Hematopoietic multipotent progenitor cell treated with erythropoietin and hydrocortisone succinate and interleukin-3 and kit ligand, for 15 days (in vitro differentiated cells): Measurements from ENCODE around the gene PELI2.

Source experiments
- DNase-seq: peaks from one replicate; pipeline ENCODE4 v3.0.0-alpha.2; 2015; ENCODE audit warnings: low spot score

The PELI2 gene

DNA sequence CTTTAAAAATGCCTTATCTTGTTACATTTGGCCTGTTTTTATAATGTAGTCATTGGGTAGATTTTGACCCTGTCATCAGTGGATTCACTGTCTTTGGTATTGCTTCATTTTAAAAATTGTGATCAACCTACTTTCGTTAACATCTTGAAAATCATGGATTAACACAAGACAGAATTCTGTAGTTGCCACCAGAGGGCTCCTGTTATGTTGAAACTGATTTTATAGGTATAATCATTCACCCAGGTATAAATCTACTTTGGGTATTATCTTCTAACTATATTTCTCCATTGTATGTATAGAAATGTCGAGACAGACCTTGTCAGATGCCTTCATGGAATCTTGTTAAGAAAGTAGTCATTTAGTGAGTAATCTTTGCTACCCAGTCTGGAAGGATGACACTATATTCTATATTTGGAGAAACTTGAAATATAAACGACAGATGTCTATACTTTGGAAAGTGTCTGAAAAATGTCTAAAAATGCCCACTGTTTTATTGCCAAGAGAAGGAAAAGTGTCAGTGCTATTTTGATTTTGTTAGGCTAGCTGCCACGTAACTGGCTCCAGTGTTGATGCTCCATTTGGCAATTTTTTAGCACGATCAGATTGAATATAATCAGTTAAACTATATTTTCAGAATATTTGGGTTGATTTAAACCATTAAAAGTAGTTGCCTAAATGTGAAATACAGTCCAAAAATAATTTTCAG, 129.4 kb downstream of the PELI2 start:
- DNase-seq = no peak

- DNase-seq = no peak
Observed at GRCh38 chr14:56248442-56248841, 130.2 kb downstream of the PELI2 start.

DNA sequence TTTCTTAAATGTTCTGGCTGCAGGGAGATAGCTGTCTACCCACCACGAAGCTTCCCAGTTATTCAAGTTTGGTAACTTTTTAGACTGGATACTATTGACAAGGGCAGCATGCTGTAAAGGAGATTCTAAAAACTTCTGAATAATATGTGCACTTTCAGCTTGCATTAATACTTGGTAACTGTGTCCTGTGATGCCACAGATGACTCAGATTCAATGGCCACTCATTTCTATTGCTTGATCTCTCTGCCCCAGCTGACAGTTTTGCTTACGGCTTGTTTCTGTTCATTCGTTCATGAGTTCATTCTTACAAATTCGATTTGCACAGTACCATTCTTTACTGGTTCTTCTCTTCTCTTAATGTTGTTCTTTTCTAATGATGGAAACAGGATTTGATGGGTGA, 142.8 kb downstream of the PELI2 start:
- no peak for DNase-seq

DNA sequence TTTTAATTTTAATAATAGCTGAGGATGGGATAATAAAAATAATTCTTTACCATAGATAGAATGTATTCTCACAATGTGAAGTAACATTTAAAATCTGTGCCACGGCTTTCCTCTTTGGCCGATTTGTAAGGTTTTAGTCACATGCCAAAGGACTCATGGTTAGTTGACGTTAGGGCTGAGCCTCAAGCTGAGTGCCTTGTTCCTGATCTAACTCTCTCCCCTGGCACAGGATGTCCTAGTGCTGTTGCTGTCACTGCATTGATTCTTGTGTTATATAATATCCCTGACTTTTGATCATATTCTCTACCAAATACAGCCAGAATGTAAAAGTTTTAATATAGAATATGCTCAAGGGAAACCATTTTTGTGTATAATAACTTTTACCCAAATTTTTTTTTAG, 144.3 kb downstream of the PELI2 start:
- DNase-seq = no peak

DNA sequence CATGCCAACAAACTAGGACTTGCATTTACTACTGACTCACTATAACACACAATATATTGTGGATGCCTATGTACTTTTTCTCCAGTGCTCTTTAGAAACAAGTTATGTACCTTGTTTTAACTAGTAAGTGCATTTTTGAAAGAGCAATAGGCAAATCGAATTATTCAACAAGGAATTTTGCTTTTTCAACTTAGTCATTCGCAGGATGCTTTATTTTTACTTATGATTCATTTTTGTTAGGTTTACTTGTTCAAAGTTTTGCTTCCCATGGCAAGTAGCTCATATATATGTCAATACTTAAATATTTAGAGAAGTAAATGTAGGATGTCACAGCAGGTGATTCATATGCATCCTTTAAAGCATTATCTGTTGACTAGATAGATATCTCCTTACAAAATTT, 149.8 kb downstream of the PELI2 start:
- DNase-seq = no peak

DNA sequence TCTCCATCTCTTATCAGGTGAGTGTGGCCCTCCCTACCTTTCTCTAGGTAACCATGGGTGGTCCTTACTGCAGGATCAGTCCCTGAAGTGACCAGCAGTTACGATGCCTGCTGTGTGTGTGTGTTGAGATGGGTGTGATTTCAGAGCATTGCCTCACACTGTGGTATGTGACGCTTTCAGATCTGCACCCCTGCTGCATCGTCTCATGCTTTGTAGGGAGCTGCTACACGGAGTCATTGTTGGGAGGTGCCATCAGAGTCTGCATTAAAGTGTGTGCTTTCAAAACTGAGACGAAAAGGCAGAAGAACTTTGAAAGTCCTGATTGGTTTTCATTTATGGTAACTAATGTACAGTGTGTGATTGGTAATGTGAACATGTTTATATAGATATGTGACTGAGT, 150.5 kb downstream of the PELI2 start:
- DNase-seq = no peak

GRCh38 chr14:56270921-56271320, 152.7 kb downstream of the PELI2 start:
- DNase-seq = no peak

- no peak for DNase-seq
Observed at GRCh38 chr14:56271970-56272369, 153.8 kb downstream of the PELI2 start.

- no peak for DNase-seq
Observed at GRCh38 chr14:56273155-56273554, 154.9 kb downstream of the PELI2 start.

DNA sequence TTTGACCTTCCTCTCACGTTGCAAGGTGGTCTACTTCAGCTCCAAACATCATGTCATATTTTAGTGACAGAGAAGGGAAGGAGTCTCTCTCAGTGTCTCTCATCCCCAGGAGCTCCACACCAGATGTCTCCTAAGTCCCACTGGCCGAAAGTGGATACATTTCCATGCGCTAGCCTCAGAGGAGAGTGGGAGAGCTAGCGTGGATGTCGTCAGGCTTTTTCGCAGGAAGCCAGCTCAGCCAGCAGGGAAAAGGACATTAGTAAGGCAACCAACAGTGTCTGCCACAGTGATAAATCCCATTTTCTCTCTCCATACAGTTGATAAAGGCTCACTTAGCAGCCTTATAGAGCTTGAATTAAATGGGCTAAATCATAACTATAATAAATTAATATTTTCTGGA, 155.7 kb downstream of the PELI2 start:
- no peak for DNase-seq

DNA sequence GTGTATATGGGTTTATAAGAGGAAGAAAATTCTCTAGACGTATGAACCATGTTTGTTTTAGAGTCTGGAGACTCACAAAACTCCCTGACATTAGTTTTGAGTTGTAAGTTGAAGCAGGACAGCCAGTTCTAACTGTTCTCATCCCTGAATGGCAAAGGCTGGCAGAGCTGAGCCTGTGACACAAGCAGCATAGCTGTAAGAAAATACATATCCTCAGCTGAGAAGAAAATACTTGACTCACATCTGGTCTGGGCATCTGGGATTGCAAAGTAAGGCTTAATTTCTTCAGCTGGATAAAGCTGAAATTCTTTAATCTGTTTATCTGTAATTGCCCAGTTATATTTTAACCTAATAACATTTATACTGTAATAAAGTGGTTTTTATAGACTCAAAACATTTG, 156.3 kb downstream of the PELI2 start:
- DNase-seq = no peak

GRCh38 chr14:56276108-56276507, 157.9 kb downstream of the PELI2 start:
- DNase-seq = no peak

DNA sequence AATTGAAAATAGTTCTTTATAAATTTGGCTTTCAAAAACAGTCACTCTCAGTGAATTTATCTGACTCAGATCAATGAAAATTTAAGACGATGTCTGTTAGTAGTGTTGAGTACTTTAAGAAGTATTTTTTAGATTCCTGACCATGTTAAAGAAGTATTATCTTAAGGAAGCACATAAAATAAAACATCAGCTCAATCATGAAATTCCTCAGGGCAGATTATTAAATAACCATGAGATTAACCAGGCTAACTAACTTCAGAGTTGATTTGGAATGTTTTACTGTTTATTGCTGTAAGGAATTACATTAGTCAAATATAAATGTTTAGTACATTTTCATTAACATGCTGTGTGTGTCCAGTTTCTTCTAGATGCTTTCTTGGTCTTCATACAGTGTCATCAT, 160.2 kb downstream of the PELI2 start:
- no peak for DNase-seq

DNA sequence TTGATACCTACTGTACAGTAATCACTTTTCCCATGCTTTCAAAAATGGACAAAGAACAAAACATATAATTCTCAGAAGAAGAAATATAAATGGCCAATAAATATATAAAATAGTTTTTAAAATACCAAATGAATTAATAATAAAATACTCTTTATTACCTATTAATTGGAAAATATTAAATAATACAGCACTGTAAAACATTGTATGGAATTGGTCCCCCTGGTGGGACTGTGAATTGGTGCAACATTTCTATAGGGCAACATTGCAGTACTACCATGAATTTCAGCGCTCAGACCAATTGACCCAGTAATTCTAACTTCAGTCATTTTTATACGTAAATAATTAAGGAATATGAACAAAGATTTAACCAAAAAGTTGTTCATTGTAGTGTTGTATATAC, 162.6 kb downstream of the PELI2 start:
- no peak for DNase-seq

DNA sequence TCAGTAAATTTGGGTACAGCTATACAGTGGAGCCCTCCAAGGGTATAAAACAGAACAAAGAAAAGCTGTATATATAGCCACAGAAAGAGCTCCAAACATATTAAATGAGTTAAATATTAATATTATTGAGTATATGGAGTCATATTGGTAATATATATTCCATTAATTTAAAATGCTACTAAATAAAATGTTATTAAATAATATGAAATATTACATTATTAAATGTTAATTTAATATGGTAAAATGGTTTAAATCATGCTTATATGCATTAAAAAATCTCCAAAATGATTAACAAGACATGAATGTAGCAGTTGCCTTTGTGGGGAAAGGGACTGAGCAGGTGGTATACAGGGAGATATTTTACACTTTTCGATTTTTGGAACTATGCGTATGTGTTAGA, 164.0 kb downstream of the PELI2 start:
- DNase-seq = no peak

DNA sequence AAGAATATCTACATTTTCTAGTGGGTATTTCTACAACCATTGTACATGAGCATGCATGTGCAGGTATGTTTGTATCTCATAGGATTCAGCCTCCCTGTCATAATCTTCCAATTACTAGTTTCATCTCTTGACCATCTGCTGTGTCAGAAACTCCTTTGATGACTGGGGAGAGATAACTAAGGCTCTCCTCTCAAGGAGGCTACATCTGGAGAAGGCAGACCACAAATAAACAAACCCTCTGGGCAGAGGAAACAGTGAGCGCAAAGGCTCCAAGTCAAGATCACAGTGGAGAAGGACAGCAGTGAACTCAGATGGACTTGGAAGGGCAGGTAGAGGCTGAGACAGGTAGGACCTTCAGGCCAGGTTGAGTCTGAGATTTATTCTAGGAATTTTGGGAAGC, 166.4 kb downstream of the PELI2 start:
- no peak for DNase-seq

- no peak for DNase-seq
Observed at GRCh38 chr14:56289155-56289554, 170.9 kb downstream of the PELI2 start.

- no peak for DNase-seq
Observed at GRCh38 chr14:56290195-56290594, 172.0 kb downstream of the PELI2 start.

- no peak for DNase-seq
Observed at GRCh38 chr14:56292970-56293369, 174.8 kb downstream of the PELI2 start.

DNA sequence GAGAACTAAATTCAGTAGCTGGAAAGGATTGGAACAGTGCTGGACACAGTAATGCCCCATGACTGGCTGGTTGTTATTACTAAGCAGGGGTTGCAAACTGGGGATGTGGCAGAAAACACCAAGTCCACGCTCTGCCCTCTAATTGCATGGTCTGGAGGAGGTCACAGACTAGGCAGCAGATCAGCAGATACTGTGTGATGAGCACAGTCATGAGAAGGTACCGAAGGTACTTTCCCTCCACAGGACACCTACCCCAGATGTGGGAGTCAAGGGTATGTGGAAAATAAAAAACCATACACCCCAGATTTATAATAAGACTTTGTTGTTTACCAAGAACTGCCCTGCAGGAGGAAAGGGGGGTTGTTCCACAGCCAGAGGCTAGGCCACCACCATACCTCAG, 175.3 kb downstream of the PELI2 start:
- no peak for DNase-seq

GRCh38 chr14:56294128-56294527, 175.9 kb downstream of the PELI2 start:
- no peak for DNase-seq

DNA sequence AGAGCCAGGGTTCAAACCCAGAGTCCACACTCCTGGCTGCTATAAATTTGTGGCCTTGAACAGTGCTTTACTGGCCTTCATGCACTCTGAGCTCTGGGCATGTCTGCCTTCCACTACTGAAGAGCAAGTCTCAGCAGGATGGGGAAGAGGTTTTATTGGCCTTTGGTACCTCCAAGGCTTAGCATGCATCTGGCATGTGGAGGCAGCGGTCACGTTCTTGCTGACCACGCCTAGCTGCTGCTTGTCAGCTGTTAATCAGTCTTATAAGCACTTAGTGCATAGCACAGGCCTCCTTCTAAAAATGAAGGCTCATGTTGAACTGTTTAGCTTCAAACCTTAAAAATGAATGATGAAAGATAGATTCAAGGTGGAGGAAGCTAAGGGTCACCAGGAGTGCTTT, 177.5 kb downstream of the PELI2 start:
- no peak for DNase-seq

GRCh38 chr14:56297449-56297848, 179.2 kb downstream of the PELI2 start:
- no peak for DNase-seq

- no peak for DNase-seq
Observed at GRCh38 chr14:56299306-56299984, 181.2 kb downstream of the PELI2 start.
